ENCODE measurements around the gene HGF.
"Not testable (repeated sequence)": the region's sequence is repeated elsewhere in the genome, so short reads cannot be mapped to it uniquely, and the experiment has no call there.

The HGF gene

GRCh38 chr7:81775560-81775959 lies 5.7 kb upstream of the HGF start:
- no peak for DNase-seq

DNA sequence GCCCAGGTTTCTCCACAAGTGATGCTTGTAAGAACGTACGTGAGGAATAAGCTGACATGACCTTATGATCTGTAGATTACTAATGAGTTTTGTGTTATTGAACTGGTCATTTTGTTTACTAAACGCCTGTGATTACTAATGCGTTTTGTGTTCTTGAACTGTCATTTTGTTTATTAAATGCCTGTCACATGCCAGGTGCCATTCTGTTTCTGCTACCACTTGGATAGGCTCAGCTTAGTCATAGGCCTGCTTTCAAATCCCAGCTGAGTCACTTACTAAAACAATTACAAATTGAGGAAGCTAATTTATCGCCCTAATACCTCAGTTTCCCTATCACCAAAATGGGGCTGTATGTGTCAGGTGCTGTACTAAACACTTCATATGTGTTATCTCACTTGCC lies 4.7 kb upstream of the HGF start:
- DNase-seq, result no peak

DNA sequence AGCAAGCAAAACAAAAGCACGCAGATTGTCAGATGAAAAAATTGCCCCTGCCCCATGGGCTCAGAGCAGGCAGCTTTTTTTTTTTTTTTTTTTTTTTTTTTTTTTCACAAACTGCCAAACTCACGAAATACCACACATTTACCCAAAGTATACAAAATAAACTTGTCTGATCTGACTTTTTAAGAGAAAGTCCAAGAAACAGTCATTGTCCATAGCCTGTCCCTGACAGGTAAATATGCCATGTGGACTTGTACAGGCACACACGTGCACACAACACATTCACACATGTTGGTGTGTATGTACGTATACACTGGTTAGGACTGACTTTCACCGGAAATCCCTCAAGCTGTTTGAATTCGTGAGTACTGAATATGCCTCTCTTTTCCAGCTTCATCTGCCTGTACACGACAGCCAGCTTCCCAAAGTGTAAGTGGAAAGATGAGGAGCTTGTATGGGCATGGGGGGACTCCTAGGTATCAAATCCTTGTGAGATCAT lies 929 bp upstream of the HGF start:
- no peak for DNase-seq

GRCh38 chr7:81768951-81769778 lies 682 bp downstream of the HGF start:
- DNase-seq, result no peak

DNA sequence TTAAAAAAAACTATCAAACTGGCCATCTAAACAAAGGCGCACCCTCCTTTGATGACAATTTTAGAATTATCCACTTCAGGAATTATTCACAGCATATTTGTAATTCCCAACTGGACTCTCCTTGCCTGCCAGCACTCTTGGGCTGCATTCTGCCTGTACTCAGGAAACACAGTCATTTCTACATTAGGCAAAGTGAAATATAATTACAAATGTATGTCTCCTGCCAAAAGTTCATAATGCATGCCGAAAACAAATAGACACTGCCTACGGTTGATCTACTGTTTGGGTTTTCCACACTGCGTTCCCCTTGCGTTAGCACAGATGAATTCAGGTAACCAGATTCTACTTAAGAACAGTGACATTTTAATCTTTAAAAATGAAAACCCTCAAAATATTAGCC lies 1.9 kb downstream of the HGF start:
- no peak for DNase-seq

DNA sequence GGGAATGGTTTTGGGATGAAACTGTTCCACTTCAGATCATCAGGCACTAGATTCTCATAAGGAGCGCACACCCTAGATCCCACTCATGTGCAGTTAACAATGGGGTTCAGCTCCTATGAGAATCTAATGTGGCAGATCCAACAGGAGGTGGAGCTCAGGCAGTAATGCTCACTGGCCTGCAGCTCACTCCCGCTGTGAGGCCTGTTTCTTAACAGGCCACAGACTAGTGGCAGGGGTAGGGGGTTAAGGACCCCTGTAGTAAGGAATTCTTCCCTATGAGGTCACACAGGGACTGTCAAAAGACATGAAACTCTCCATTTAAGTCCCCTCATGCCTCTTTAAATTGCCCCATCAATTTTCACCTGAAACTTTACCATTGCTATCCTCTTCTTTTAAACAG lies 8.0 kb downstream of the HGF start:
- no peak for DNase-seq

DNA sequence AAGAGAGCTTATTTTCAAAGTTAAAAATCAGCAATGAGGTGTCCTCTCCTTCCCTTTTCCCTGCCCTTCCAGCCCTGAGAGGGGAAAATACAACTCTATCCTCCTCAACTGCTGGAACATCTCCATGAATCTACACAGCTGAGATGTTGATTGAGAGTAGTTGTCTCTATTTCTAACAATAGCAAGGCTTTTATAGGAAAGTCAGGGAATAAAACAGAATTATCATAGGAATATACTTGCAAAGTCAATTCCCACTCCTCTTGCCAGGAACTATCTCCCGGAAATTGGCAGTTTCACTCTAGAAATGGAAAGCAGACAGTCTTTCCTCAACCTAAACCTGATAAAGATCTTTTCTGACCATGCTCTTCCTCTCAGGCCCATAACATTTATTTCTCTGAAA lies 8.8 kb downstream of the HGF start:
- no peak for DNase-seq

DNA sequence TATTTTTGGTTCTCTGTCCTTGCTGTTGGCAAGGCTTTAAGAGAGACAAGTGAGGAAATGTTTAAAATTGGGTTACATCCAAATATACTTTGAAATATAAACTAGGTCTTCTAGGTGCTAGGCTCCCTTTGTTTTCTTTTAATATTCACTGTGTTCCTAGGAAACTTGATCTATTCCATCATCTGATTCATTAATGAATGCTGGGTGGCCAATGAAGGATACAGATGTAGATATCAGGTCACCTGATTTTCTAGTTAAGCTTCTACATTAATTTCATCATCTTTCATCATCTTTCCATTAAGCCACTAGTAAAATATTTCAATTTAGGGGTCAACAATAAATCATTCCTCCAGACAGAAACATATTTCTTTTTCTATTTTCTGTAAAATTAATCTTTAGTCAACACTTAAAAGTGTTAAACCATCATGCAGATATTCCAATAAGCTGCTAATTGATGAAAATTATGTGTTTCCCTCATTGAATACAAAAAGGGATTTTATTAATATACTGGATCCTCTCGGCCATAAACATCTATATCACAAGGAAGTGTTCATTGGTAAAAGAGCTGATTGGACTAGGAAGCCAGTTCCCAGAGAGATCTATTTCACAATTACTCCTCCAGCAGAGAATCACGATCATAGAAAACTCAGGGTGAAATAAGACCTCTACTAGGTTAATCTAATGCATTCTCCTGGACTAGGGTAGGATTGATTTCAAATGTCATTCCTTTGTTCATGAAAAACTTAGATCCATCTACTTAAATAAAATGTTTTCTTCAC lies 14.7 kb downstream of the HGF start:
- no peak for DNase-seq

- no peak for DNase-seq
Measured at GRCh38 chr7:81753392-81753791, 16.5 kb downstream of the HGF start.

- no peak for DNase-seq
Measured at GRCh38 chr7:81752318-81752714, 17.5 kb downstream of the HGF start.

DNA sequence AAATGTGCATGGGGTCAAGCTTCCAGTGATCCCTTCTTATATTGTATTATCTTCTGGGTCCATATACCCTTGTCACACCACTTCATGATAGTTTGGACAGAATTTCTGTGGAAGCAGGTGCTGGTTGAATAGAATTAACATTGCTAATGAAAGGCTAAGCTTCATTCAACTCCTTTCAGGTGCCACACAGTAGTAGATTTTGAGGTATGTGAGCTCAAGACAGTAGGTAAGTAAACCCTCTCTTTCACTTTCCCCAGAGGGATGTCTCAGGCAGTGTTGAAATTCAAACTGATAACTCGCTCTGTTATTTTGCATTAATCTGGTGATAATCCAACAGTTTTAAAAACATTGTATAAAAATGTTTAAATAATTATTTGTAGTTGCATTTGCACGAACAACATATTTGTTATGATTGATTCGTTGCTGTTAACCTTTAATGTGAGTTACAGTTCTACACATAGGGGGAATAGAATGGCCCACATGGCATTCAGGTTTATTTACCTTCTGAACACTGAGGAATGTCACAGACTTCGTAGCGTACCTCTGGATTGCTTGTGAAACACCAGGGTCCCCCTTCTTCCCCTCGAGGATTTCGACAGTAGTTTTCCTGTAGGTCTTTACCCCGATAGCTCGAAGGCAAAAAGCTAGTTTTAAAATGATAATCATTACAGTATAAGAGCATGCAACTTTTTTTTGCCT lies 18.1 kb downstream of the HGF start:
- no peak for DNase-seq

- no peak for DNase-seq
Measured at GRCh38 chr7:81745637-81746036, 24.2 kb downstream of the HGF start.

DNA sequence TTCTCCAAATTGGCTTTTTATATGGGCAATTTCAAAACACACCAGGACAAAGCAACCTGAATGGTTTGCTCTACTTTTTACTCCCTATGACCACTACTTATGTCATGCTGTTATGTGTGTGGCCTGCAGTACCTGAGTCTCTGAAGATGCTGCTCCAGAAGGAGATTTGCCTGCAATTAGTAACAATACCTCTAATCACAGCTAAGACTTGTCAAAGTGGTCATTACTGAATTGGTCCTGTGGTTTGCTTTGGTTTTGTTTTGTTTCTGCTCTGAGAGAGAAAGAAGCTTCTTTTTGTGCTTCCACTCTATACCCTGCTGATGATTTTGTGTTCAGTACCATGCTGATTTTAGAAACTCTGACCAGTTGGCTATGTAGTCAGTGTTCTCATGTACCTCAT lies 25.5 kb downstream of the HGF start:
- no peak for DNase-seq

DNA sequence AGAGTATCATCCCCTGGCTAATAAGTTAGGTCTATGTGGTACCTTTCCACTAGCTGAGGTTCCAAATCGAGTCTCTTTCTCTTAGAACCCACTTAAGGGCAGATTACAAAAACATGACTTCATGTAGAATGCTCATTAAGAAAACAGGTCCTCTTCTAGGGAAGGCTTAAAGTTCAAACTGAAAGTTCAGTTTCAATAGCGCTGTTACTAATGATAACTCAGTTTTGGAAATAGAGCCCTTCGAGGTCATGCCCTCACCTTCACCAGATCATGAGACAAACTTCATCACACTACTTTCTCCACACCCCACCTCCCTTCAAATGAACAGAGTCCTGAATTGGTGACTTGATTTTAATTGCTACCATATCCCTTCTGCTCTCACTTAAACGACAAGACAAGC lies 26.2 kb downstream of the HGF start:
- DNase-seq, result no peak

- DNase-seq, result no peak
Measured at GRCh38 chr7:81743201-81743600, 26.6 kb downstream of the HGF start.

- no peak for DNase-seq
Measured at GRCh38 chr7:81740403-81740802, 29.4 kb downstream of the HGF start.

DNA sequence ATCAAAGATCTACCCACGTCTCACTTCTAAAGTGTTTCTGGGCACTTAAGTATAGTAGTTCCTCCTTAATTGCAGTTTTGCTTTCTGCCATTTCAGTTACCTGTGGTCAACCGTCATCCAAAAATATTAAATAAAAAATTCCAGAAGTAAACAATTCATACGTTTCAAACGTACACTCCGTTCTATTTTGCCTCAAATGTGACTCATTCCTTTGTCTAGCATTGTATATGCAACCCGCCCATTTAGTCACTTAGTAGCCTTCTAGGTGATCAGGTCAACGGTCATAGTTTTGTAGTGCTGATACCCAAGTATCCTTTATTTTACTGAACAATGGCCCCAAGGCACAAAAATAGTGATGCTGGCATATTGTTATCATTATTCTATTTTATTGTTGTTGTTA lies 33.8 kb downstream of the HGF start:
- DNase-seq, result no peak

- DNase-seq, result no peak
Measured at GRCh38 chr7:81725812-81726127, 44.1 kb downstream of the HGF start.

DNA sequence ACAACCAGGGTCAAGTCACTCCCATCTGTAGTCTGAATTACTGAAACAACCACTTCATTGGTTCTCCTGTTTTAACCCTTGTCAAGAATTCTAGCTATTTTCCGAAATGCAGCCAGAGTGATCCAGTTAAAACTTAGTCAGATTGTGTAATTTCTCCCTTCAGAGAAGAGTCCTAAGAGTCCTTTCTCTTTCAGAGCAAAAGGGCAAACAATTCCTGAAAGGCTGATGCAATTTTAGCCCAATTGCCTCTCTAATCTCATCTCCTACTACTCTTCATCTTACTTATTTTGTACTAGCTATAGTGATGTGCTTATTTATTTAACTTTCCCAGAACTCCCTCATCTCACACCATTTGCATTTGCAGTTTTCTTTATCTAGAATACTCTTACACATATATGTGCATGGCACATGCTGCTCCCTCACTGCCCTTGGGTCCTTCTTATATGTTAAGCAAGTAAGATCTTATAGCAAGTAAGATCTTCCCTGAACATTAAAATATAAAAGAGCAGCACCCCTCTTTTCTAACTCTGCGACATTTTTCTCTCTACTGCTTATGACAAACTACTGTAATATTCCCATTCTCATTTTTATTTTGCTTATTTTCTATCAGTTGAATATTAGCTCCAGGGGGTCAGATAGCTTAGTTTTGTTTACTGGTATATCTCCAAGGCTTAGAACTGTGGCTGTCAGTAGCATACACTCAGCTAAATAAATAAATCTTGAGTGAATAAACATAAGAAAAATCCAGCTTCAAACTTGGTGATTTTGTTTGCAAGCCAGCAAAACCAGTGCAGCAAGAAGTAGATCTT lies 44.6 kb downstream of the HGF start:
- DNase-seq, result no peak

- DNase-seq, result not testable (repeated sequence)
Measured at GRCh38 chr7:81722250-81722649, 47.6 kb downstream of the HGF start.

DNA sequence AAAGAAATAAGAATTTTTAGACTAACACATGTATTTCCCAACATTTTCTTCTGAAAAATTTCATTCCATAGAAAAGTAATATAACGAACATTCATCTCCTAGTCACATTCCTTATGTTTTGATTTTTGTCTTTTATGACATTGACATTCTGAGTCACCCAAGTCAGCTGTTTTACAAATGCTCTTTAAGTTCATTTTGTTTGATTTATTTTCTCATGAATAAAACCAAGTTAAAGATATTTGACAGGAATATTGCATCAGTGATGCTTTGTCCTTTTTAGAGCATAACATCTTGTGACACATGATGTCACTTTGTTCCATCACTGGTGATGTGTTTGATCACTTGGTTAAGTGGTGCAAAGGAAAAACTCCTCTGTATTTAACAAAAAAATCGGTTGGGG lies 48.4 kb downstream of the HGF start:
- DNase-seq, result no peak

DNA sequence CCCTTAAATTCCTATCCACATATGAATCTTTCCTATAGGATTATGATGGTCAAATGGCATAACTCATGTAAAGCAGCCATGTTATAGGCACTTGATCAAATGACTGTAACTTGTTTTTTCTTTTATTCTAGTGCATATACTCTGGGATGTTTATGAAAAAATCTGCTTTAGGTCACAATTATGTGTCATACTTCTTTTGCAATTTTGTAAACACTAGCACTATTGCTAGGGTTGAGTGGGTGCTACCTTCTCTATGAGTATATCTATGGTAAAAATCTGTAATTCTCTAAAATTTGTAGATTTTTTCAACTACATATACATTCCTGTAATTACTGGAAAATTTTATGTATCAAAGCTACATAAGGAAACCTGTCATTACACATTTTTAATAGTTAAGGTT lies 50.0 kb downstream of the HGF start:
- no peak for DNase-seq

DNA sequence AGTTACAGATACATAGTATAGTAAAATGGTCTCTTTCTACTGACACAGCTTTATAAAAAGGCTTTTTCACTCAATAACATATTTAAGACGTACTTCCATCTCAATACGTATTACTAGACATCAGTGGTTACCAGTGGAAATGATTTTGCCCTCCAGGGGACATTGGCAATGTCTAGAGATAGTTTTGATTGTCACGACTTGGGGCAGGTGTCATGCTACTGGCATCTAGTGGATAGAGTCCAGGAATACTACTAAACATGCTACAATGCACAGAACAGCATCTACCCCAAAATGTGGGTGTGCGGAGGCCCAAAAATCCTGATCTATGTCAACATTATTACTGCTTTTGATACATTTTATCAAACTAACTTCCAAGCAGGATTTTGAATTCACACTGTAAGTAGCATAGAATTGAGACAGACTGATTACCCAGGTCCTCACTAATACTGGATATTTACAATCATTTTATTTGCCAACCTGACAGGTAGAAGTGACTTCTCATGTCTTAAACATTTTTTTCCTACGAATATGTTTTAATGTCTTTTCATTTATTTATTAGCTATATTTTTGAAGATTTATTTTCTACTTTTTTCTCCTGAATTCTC lies 53.8 kb downstream of the HGF start:
- no peak for DNase-seq
